GM23338 (cell line): ENCODE data around the gene ANGPTL3.

Experiments
- CREB1 ChIP-seq: fragments of 250-450 bp; sonication (Bioruptor Pico); IDR thresholded peaks from 2 replicates; pipeline ENCODE4 v1.5.0; 2020; ENCODE audit warnings: low read depth, mild to moderate bottlenecking, moderate library complexity
- CTCF ChIP-seq, 2 experiments: fragments of 200-600 bp in 1 of 2; sonication (generic) in 1 of 2; conservative IDR thresholded peaks; 2 replicates each; pipeline versions ENCODE4 v1.5.1 to v1.6.1; 2016 to 2017; ENCODE audit warnings: antibody characterized with exemption in 2 of 2, low read depth in 2 of 2, mild to moderate bottlenecking in 2 of 2, moderate library complexity in 1 of 2
- EZH2 ChIP-seq: fragments of 200-600 bp; sonication (generic); IDR thresholded peaks from one replicate; pipeline ENCODE4 v1.8.0; 2017; ENCODE audit warnings: antibody characterized with exemption, mild to moderate bottlenecking, low read depth; ENCODE audit not compliant: unreplicated experiment
- EZH2phosphoT487 ChIP-seq: fragments of 200-600 bp; sonication (generic); IDR thresholded peaks from one replicate; pipeline ENCODE4 v1.8.1; 2018; ENCODE audit warnings: antibody characterized with exemption; ENCODE audit not compliant: unreplicated experiment
- JUNB ChIP-seq: IDR thresholded peaks from one replicate; pipeline ENCODE4 v1.6.1; 2016; ENCODE audit warnings: antibody characterized with exemption; ENCODE audit not compliant: unreplicated experiment
- NANOG ChIP-seq: IDR thresholded peaks from 2 replicates; pipeline ENCODE4 v1.6.1; 2016; ENCODE audit warnings: antibody characterized with exemption, borderline replicate concordance
- POLR2AphosphoS5 ChIP-seq: IDR thresholded peaks from 2 replicates; pipeline ENCODE4 v1.6.1; 2016; ENCODE audit warnings: antibody characterized with exemption, low read depth
- REST ChIP-seq: IDR thresholded peaks from one replicate; pipeline ENCODE4 v1.6.1; 2018; ENCODE audit warnings: antibody characterized with exemption; ENCODE audit not compliant: unreplicated experiment
- STAT1 ChIP-seq: IDR thresholded peaks from one replicate; pipeline ENCODE4 v1.6.1; 2016; ENCODE audit warnings: antibody characterized with exemption; ENCODE audit not compliant: unreplicated experiment
- TF ChIP-seq, protein P1 (sequence below): IDR thresholded peaks from 2 replicates; pipeline ENCODE4 v1.6.1; 2016; ENCODE audit warnings: antibody characterized with exemption
- TF ChIP-seq, protein P2 (sequence below): fragments of 250-450 bp; sonication (Bioruptor Pico); IDR thresholded peaks from 2 replicates; pipeline ENCODE4 v1.5.0; 2020; ENCODE audit warnings: mild to moderate bottlenecking, moderate library complexity

DNA sequence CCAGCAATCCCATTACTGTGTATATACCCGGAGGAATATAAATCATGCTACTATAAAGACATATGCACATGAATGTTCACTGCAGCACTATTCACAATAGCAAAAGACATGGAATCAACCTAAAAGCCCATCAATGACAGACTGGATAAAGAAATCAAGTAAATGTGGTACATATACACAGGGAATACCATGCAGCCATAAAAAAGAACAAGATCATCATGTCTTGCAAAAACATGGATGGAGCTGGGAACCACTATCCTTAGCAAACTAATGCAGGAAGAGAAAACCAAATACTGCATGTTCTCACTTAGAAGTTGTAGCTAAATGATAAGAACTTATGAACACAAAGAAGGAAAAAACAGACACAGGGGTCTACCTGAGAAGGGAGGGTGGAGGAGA is 6.4 kb upstream of the ANGPTL3 start:
- TF ChIP-seq, protein P1, sequence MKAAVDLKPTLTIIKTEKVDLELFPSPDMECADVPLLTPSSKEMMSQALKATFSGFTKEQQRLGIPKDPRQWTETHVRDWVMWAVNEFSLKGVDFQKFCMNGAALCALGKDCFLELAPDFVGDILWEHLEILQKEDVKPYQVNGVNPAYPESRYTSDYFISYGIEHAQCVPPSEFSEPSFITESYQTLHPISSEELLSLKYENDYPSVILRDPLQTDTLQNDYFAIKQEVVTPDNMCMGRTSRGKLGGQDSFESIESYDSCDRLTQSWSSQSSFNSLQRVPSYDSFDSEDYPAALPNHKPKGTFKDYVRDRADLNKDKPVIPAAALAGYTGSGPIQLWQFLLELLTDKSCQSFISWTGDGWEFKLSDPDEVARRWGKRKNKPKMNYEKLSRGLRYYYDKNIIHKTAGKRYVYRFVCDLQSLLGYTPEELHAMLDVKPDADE: no peak
- TF ChIP-seq POLR2AphosphoS5 (no peak), CREB1 (CRISPR knock-in tag) (no peak), CTCF (conservative IDR thresholded peaks at IDR 0.05; ENCODE audit: low read depth in 2 of 2) (no peak), REST (no peak), NANOG (no peak), EZH2 (no peak), EZH2phosphoT487 (no peak), JUNB (no peak), STAT1 (no peak)
- TF ChIP-seq, protein P2, sequence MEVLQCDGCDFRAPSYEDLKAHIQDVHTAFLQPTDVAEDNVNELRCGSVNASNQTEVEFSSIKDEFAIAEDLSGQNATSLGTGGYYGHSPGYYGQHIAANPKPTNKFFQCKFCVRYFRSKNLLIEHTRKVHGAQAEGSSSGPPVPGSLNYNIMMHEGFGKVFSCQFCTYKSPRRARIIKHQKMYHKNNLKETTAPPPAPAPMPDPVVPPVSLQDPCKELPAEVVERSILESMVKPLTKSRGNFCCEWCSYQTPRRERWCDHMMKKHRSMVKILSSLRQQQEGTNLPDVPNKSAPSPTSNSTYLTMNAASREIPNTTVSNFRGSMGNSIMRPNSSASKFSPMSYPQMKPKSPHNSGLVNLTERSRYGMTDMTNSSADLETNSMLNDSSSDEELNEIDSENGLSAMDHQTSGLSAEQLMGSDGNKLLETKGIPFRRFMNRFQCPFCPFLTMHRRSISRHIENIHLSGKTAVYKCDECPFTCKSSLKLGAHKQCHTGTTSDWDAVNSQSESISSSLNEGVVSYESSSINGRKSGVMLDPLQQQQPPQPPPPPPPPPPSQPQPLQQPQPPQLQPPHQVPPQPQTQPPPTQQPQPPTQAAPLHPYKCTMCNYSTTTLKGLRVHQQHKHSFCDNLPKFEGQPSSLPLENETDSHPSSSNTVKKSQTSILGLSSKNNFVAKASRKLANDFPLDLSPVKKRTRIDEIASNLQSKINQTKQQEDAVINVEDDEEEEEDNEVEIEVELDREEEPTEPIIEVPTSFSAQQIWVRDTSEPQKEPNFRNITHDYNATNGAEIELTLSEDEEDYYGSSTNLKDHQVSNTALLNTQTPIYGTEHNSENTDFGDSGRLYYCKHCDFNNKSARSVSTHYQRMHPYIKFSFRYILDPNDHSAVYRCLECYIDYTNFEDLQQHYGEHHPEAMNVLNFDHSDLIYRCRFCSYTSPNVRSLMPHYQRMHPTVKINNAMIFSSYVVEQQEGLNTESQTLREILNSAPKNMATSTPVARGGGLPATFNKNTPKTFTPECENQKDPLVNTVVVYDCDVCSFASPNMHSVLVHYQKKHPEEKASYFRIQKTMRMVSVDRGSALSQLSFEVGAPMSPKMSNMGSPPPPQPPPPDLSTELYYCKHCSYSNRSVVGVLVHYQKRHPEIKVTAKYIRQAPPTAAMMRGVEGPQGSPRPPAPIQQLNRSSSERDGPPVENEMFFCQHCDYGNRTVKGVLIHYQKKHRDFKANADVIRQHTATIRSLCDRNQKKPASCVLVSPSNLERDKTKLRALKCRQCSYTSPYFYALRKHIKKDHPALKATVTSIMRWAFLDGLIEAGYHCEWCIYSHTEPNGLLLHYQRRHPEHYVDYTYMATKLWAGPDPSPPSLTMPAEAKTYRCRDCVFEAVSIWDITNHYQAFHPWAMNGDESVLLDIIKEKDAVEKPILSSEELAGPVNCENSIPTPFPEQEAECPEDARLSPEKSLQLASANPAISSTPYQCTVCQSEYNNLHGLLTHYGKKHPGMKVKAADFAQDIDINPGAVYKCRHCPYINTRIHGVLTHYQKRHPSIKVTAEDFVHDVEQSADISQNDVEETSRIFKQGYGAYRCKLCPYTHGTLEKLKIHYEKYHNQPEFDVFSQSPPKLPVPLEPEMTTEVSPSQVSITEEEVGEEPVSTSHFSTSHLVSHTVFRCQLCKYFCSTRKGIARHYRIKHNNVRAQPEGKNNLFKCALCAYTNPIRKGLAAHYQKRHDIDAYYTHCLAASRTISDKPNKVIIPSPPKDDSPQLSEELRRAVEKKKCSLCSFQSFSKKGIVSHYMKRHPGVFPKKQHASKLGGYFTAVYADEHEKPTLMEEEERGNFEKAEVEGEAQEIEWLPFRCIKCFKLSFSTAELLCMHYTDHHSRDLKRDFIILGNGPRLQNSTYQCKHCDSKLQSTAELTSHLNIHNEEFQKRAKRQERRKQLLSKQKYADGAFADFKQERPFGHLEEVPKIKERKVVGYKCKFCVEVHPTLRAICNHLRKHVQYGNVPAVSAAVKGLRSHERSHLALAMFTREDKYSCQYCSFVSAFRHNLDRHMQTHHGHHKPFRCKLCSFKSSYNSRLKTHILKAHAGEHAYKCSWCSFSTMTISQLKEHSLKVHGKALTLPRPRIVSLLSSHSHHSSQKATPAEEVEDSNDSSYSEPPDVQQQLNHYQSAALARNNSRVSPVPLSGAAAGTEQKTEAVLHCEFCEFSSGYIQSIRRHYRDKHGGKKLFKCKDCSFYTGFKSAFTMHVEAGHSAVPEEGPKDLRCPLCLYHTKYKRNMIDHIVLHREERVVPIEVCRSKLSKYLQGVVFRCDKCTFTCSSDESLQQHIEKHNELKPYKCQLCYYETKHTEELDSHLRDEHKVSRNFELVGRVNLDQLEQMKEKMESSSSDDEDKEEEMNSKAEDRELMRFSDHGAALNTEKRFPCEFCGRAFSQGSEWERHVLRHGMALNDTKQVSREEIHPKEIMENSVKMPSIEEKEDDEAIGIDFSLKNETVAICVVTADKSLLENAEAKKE (CRISPR knock-in tag): no peak
